ENCODE results near the gene PIK3AP1.

GRCh38 chr10:96690755-96691730 is 29.3 kb downstream of the PIK3AP1 start:
- no peak for TF ChIP-seq EZH2phosphoT487 (IDR thresholded peaks at IDR 0.05; ENCODE audit: insufficient read depth, low read depth)
- TF ChIP-seq EZH2 (IDR thresholded peaks at IDR 0.05; ENCODE audit: insufficient read depth, poor library complexity, severe bottlenecking): no peak
